ENCODE measurements around the gene BMP10.
"Not testable (repeated sequence)": the region's sequence is repeated elsewhere in the genome, so short reads cannot be mapped to it uniquely, and the experiment has no call there.

BMP10 gene

GRCh38 chr2:68871159-68871764, at the start of gene BMP10:
TSS of gene BMP10 (minus strand) at chr2:68871397. CDS start at chr2:68871358, 39 bp downstream.
- DNase-seq: no peak

- DNase-seq: no peak
These were observed 49.4 kb upstream of the BMP10 start for GRCh38 chr2:68920481-68921170.

- DNase-seq: no peak
These were observed 47.3 kb upstream of the BMP10 start for GRCh38 chr2:68918497-68918896.

GRCh38 chr2:68917034-68917718, 46.0 kb upstream of the BMP10 start:
- DNase-seq: no peak

- no peak for DNase-seq
These were observed 45.0 kb upstream of the BMP10 start for GRCh38 chr2:68916226-68916625.

- no peak for DNase-seq
These were observed 44.2 kb upstream of the BMP10 start for GRCh38 chr2:68915393-68915792.

GRCh38 chr2:68913359-68913758, 42.2 kb upstream of the BMP10 start:
- DNase-seq: no peak

GRCh38 chr2:68912732-68913131, 41.5 kb upstream of the BMP10 start:
- DNase-seq: no peak

- DNase-seq: no peak
These were observed 40.9 kb upstream of the BMP10 start for GRCh38 chr2:68912111-68912510.

GRCh38 chr2:68911709-68912108, 40.5 kb upstream of the BMP10 start:
- DNase-seq: no peak

GRCh38 chr2:68911246-68911645, 40.0 kb upstream of the BMP10 start:
- no peak for DNase-seq

GRCh38 chr2:68909793-68910674, 38.8 kb upstream of the BMP10 start:
- peak; percentile 29 for DNase-seq

- DNase-seq: peak; percentile 4
These were observed 37.3 kb upstream of the BMP10 start for GRCh38 chr2:68908392-68908970.

GRCh38 chr2:68907920-68908253, 36.7 kb upstream of the BMP10 start:
- DNase-seq: no peak

- no peak for DNase-seq
These were observed 36.2 kb upstream of the BMP10 start for GRCh38 chr2:68907232-68907919.

GRCh38 chr2:68906716-68907115, 35.5 kb upstream of the BMP10 start:
- no peak for DNase-seq

- no peak for DNase-seq
These were observed 33.9 kb upstream of the BMP10 start for GRCh38 chr2:68905116-68905515.

GRCh38 chr2:68901561-68901960, 30.4 kb upstream of the BMP10 start:
- no peak for DNase-seq

GRCh38 chr2:68901199-68901514, 30.0 kb upstream of the BMP10 start:
- DNase-seq: no peak

- no peak for DNase-seq
These were observed 29.4 kb upstream of the BMP10 start for GRCh38 chr2:68900496-68901198.

GRCh38 chr2:68895981-68896380, 24.8 kb upstream of the BMP10 start:
- DNase-seq: not testable (repeated sequence)

- DNase-seq: no peak
These were observed 18.3 kb upstream of the BMP10 start for GRCh38 chr2:68889500-68889899.

All from NCI-H1417 treated with DMSO at 0.1 percent for 48 hours (cell line).